Neural cell (in vitro differentiated cells): ENCODE measurements around the gene B4GALNT3. TPM values are rescaled to one million over a fixed set of nuclear protein-coding genes. Genes with fewer than 3 reads are reported as not detected.

Source experiments
- H2AFZ ChIP-seq: fragments of 200-600, 300-800 bp; sonication (generic), shearing (Covaris generic); 2 replicates; pipeline ENCODE4 v1.6.0; 2014; ENCODE audit warnings: low read depth, mild to moderate bottlenecking, antibody characterized with exemption, low read length, moderate library complexity
- H3F3A ChIP-seq: fragments of 200-600 bp; shearing (Covaris generic); 2 replicates; pipeline ENCODE4 v1.6.1; 2016; ENCODE audit warnings: mild to moderate bottlenecking, moderate library complexity, mixed read lengths, antibody characterized with exemption, low read length; ENCODE audit not compliant: insufficient read depth, poor library complexity, severe bottlenecking
- H3K27ac ChIP-seq: fragments of 200-600, 300-800 bp; sonication (generic), shearing (Covaris generic); 2 replicates; pipeline ENCODE4 v1.5.1; 2014; ENCODE audit warnings: mild to moderate bottlenecking, low read length, moderate library complexity
- H3K27me3 ChIP-seq: fragments of 300-800, 200-600 bp; sonication (generic), shearing (Covaris generic); 2 replicates; pipeline ENCODE4 v1.6.0; 2014; ENCODE audit warnings: mild to moderate bottlenecking, low read depth, low read length, moderate library complexity; ENCODE audit not compliant: insufficient read depth
- H3K36me3 ChIP-seq: fragments of 300-800, 200-600 bp; sonication (generic), shearing (Covaris generic); 2 replicates; pipeline ENCODE4 v1.5.1; 2014; ENCODE audit warnings: mild to moderate bottlenecking, antibody characterized with exemption, low read length, moderate library complexity; ENCODE audit not compliant: insufficient read depth
- H3K4me2 ChIP-seq: fragments of 300-800, 200-600 bp; sonication (generic), shearing (Covaris generic); 2 replicates; pipeline ENCODE4 v1.6.0; 2014; ENCODE audit warnings: mild to moderate bottlenecking, low read length
- H3K4me3 ChIP-seq: fragments of 300-800, 200-600 bp; sonication (generic), shearing (Covaris generic); 2 replicates; pipeline ENCODE4 v1.5.1; 2014; ENCODE audit warnings: mild to moderate bottlenecking, low read length, moderate library complexity
- H3K79me2 ChIP-seq: fragments of 200-600 bp; shearing (Covaris generic); replicated peaks from 2 replicates; pipeline ENCODE4 v1.6.0; 2014; ENCODE audit warnings: mild to moderate bottlenecking, low read length, moderate library complexity; ENCODE audit not compliant: insufficient read depth
- H3K9ac ChIP-seq: fragments of 300-800, 200-600 bp; sonication (generic), shearing (Covaris generic); 2 replicates; pipeline ENCODE4 v1.6.1; 2016; ENCODE audit warnings: mild to moderate bottlenecking, low read length, mixed read lengths
- H3K9me2 ChIP-seq: fragments of 200-600 bp; shearing (Covaris generic); 2 replicates; pipeline ENCODE4 v1.6.1; 2016; ENCODE audit warnings: mild to moderate bottlenecking, low read length, mixed read lengths; ENCODE audit not compliant: insufficient read depth
- H3K9me3 ChIP-seq: fragments of 200-600, 300-800 bp; sonication (generic), shearing (Covaris generic); 2 replicates; pipeline ENCODE4 v1.6.1; 2016; ENCODE audit warnings: mild to moderate bottlenecking, mixed run types, low read length, moderate library complexity, mixed read lengths
- H4K20me1 ChIP-seq: fragments of 200-600 bp; shearing (Covaris generic); 2 replicates; pipeline ENCODE4 v1.6.1; 2016; ENCODE audit warnings: mild to moderate bottlenecking, mixed run types; ENCODE audit not compliant: insufficient read depth
- CTCF ChIP-seq: fragments of 450-650 bp; IDR thresholded peaks from 2 replicates; pipeline ENCODE4 v1.5.1; 2014; ENCODE audit warnings: antibody characterized with exemption, mild to moderate bottlenecking, moderate library complexity; ENCODE audit not compliant: poor library complexity, severe bottlenecking
- EP300 ChIP-seq: fragments of 450-650 bp; conservative IDR thresholded peaks from 2 replicates; pipeline ENCODE4 v1.6.1; 2014; ENCODE audit warnings: antibody characterized with exemption, mild to moderate bottlenecking, moderate library complexity; ENCODE audit not compliant: poor library complexity, severe bottlenecking
- EZH2 ChIP-seq: fragments of 200-600, 300-800 bp; shearing (Covaris generic), sonication (generic); IDR thresholded peaks from 2 replicates; pipeline ENCODE4 v1.6.1; 2014; ENCODE audit warnings: antibody characterized with exemption, low read length, borderline replicate concordance, mild to moderate bottlenecking; ENCODE audit not compliant: insufficient read depth, poor library complexity, severe bottlenecking
- MXI1 ChIP-seq: fragments of 450-650 bp; conservative IDR thresholded peaks from 2 replicates; pipeline ENCODE4 v1.6.1; 2014; ENCODE audit warnings: antibody characterized with exemption, mild to moderate bottlenecking; ENCODE audit not compliant: poor library complexity, severe bottlenecking
- POLR2AphosphoS5 ChIP-seq: IDR thresholded peaks from 2 replicates; pipeline ENCODE4 v1.6.1; 2012
- RAD21 ChIP-seq: fragments of 450-650 bp; conservative IDR thresholded peaks from 2 replicates; pipeline ENCODE4 v1.6.1; 2014; ENCODE audit warnings: antibody characterized with exemption, mild to moderate bottlenecking, moderate library complexity
- REST ChIP-seq: IDR thresholded peaks from 2 replicates; pipeline ENCODE4 v1.6.1; 2012; ENCODE audit warnings: borderline replicate concordance
- SMC3 ChIP-seq: fragments of 450-650 bp; conservative IDR thresholded peaks from 2 replicates; pipeline ENCODE4 v1.6.1; 2014; ENCODE audit warnings: antibody characterized with exemption, mild to moderate bottlenecking, moderate library complexity; ENCODE audit not compliant: poor library complexity
- TAF1 ChIP-seq: IDR thresholded peaks from 2 replicates; pipeline ENCODE4 v1.6.1; 2012; ENCODE audit warnings: low read depth
- polyA plus RNA-seq: library from polyadenylated mRNA; depleted of rRNA; stranded (reverse); fragments of >200 nt; gene quantifications from 2 replicates; pipeline ENCODE4 v1.2.3, GENCODE V29; 2014

B4GALNT3 gene
- polyA plus RNA-seq, 1 donor from 2014 or later, result 6.7 TPM

GRCh38 chr12:510071-510825, 50.5 kb downstream of the B4GALNT3 start:
- H2AFZ ChIP-seq, result no peak overlapping the region
- H3K27ac ChIP-seq, result no peak overlapping the region
- H3K9ac ChIP-seq, result no peak overlapping the region
- H3K9me3 ChIP-seq, result no peaks in the 10 kb centered on the region
- no peaks in the 10 kb centered on the region for H3F3A ChIP-seq
- no peaks in the 10 kb centered on the region for H3K79me2 ChIP-seq
- no peaks in the 10 kb centered on the region for H3K27me3 ChIP-seq
- TF ChIP-seq RAD21, result no peak
- H3K4me2 ChIP-seq, result no peak overlapping the region
- no peak overlapping the region for H3K4me3 ChIP-seq
- H3K9me2 ChIP-seq, result no peaks in the 10 kb centered on the region
- H3K36me3 ChIP-seq, result no peaks in the 10 kb centered on the region
- no peaks in the 10 kb centered on the region for H4K20me1 ChIP-seq

- Histone ChIP-seq H3K4me3 (no peak overlapping the region), H3K36me3 (no peaks in the 10 kb centered on the region), H2AFZ (no peak overlapping the region), H3K9ac (no peak overlapping the region), H3K4me2 (no peak overlapping the region), H3K79me2 (no peaks in the 10 kb centered on the region), H3K9me2 (no peaks in the 10 kb centered on the region), H3K9me3 (no peaks in the 10 kb centered on the region), H3F3A (no peaks in the 10 kb centered on the region), H3K27me3 (no peaks in the 10 kb centered on the region), H3K27ac (no peak overlapping the region), H4K20me1 (no peaks in the 10 kb centered on the region)
- TF ChIP-seq CTCF (no peak), TAF1 (no peak)
Observed at GRCh38 chr12:512933-513332, 53.2 kb downstream of the B4GALNT3 start.

- Histone ChIP-seq H3K4me3 (no peak overlapping the region), H4K20me1 (no peaks in the 10 kb centered on the region), H2AFZ (no peak overlapping the region), H3K27ac (no peak overlapping the region), H3K36me3 (no peaks in the 10 kb centered on the region), H3K79me2 (no peaks in the 10 kb centered on the region), H3K27me3 (no peaks in the 10 kb centered on the region), H3K4me2 (no peak overlapping the region), H3K9ac (no peak overlapping the region), H3F3A (no peaks in the 10 kb centered on the region), H3K9me2 (no peaks in the 10 kb centered on the region), H3K9me3 (no peaks in the 10 kb centered on the region)
- TF ChIP-seq EZH2 (no peak), SMC3 (no peak), RAD21 (no peak), MXI1 (no peak), TAF1 (no peak), POLR2AphosphoS5 (no peak), EP300 (no peak), CTCF (no peak), REST (no peak)
Observed at GRCh38 chr12:513446-513845, 53.7 kb downstream of the B4GALNT3 start.
